ENCODE data around the gene TP53BP2.
"Not testable (repeated sequence)": the region's sequence is repeated elsewhere in the genome, so short reads cannot be mapped to it uniquely, and the experiment has no call there.

TP53BP2 gene

DNA sequence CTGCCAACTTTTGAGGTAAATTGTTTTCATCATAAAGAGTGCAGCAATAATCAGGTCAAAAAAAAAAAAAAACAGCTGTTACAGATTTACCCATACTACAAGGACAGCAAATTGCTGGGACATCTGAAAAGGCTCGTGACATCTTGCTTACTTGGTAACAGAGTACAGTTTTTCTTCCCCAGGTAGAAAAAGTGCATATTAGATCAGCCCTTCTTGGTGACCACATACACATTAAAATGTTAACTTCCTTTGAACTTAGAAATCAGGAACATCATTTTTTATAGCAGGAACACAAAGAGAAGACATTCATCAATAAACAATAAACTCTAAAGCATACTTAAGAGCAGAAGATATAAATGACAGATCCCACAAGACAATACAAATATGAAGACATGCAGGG is 16.1 kb downstream of the TP53BP2 start:
- DNase-seq, result no peak

DNA sequence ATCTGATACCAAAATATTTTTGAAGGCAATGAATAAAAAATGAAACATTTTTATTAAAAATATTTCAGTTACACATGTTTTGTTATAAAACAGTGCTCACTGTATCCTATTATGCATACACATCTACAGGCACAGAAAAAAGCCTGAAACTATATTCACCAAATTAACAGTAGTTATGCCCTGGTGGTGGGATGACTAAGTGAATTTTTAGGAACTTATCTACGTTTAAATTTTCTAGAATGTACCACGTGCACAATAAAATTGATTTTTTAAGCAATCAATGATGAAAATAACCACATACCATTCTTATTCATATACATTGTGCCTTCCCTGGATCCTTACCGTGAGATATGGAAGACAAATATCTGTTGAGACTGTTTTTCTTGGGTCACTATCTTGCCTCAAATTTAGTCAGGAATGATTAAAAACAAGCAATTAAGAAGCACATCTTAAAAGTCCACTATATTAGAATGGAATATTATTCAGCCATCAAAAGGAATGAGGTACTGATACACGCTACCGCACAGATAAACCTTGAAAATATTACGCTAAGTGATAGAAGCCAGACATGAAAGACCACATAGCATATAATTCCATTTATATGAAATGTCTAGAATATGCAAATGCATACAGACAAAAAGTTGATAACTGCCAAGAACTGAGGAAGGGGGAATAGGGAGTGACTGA is 17.4 kb downstream of the TP53BP2 start:
- DNase-seq, result no peak

DNA sequence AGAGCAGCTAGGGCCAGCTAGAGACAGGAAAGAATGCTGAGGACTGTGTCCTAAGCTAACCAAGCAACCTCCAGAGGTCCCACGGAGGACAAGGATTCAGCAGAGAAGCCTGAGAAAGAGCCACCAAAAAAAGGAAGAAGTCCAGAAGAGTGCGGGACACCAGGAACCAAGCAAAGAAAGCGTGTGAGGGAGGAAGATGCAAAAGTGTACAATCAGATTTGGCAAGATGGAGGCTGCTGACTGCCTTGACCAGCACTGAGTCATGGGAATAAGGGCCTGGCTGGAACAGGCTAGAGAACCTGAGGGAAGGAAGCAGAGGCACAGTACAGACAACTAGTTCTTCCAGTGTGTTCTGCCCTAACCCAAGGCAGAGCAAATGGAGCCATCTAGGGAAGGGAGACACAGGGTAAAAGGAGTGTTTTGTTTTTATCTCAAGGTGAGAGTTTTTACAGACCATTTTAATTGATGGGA is 18.5 kb downstream of the TP53BP2 start:
- no peak for DNase-seq

DNA sequence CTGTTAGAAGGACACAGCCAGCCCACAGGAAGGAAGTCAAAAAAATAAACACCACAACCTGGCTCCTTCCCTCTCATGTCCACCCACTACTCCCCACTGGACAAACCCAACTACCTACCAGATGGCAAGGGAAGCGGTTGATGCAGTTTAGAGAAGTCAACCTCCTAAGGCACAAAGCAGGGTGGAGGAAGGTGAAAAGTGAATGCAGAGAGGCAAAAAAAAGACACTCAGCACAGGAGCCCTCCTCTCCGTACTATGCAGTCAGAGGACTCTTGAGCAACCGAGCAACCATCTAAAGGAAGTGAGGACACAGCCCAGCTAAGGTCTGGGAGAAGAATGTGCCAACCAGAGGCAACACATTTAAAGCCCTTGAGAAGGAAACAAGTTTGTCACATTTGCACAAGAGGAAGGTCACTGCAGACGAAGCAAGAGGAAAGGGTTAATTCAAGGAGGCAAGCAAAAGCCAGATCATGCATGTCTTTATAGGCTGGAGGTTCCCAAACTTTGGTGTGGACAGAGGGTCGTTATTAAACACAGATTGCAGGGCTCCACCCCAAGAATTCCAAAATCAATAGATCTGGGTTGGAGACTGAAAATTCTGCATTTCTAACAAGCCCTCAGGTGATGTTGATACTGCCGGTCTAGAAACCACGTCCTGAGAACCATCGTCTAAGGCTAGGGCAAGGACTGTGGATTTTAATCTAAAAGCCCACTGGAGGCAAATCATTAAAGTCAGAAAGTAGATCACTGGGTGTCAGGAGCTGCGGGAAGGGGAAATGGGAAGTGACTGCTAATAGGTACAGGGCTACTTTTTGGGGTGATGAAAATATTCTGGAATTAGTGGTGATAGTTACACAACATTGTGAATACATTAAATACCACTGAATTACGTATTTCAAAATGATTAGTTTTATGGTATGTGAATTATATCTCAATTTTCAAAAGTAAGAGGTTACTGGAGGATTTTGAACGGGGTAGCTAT is 19.7 kb downstream of the TP53BP2 start:
- DNase-seq, result no peak

DNA sequence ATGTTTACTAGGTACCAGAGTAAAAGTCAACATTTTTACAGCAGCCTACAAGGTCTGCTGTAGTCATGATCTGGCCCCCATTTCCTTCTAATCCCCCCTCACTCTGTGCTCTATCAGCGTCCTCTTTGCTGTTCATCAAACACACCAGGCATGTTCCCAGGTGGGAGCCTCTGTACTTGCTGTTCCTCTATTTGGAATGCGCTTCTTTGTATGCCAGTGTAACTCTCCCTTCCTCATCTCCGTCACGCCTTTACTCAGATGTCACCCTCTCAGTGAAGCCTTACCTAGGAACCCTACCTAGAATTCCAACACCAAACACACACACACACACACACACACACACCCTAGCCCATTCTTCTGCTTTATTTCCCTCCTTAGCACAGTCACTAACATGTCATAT is 21.0 kb downstream of the TP53BP2 start:
- no peak for DNase-seq

DNA sequence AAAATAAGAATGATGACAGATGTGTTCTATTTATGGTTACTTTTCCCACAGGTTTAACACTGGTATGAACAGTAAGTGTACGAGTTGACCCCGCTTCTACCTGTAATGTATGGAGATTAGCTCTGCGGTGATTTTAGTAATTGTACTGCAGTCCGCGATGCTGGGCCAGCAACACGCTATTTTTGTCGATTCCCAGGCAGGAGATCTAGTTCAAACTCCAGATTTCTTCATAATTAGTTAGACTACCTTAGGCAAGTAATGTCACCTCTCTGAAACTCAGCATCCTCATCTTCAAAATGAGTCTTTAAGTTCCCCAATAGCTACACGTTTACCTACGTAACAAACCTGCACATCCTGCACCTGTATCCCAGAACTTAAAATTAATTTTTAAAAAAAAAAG is 21.5 kb downstream of the TP53BP2 start:
- DNase-seq, result no peak

DNA sequence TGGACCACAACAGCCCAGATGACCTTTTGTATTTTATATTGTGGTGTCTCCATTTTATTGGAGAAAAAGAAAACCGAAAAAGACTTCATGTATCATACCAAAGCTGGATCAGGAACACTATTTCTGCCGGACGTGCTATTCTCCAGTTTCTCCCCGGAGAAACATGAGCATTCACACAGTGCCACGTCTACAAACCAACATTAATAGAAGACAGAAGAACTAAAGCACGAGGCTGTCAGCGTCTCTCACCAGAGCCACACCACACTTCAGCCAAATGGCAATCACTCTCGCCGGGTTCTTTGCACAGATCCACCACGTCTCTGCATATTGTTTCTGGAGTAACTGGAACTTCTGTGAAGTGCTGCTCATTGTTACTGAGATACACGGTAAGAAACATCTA is 24.8 kb downstream of the TP53BP2 start:
- DNase-seq, result no peak

DNA sequence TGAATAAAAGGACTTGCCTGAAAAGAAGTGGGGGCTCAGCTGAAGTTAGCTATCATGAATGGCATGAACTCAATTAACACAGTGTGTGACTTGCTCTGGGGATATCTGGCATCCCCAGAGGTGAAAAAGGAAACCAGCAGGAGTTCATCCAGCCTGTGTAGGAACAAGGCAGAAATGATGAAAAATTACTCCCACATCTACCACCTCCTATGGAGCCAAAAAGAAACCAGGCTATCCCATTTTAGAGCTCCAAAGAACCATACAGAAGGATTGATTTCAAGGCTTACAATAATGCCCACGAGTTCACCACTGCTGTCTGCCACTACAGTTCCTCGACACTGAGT is 25.3 kb downstream of the TP53BP2 start:
- no peak for DNase-seq

DNA sequence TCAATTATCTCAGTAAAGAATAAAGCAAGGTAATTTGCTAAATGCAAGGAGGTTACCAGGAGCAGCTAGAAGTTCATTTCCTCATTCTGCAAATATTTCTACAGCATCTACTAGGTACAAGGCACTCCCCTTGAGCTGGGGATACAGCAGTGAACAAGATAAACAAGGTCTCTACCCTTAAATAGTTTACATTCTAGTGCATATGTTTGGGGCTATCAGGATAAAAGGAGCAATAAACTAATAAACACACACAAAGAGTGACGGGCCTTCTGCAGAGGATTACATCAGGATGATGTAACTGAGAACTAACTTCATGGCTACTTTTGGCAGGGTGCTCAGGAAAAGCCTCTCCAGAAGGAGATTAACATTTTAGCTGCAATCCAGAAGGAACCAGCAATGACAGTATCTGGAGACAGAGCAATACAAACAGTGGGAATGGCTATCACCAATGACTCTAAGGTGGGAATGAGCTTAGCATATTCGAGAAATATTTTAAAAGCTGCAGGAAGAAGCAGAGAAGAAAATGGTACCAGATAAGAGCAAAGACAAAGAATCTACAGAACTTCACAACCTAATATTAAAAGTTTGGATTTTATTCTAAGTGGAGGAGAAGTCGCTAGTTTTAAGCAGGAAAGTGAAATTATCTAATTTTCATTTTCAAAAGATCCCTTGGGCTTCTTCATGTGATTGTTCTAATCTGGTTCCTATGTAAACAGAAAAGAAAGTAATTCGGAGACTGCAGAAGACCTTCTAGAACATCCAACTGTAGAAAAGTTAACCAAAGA is 25.8 kb downstream of the TP53BP2 start:
- no peak for DNase-seq

DNA sequence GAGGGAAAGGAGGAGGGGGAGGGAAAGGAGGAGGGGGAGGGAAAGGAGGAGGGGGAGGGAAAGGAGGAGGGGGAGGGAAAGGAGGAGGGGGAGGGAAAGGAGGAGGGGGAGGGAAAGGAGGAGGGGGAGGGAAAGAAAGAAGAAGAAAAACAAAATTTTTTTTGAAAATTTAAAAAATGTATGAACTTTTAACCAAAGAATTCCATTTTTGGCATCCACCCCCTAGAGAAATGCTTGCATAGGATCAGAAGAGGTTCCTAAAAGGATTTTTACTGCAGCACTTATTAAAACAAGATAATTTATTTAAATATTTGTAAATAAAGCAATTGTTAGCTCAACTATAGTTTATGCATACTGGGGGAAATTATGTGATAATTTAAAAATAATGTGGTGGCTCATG is 28.5 kb downstream of the TP53BP2 start:
- DNase-seq, result not testable (repeated sequence)

DNA sequence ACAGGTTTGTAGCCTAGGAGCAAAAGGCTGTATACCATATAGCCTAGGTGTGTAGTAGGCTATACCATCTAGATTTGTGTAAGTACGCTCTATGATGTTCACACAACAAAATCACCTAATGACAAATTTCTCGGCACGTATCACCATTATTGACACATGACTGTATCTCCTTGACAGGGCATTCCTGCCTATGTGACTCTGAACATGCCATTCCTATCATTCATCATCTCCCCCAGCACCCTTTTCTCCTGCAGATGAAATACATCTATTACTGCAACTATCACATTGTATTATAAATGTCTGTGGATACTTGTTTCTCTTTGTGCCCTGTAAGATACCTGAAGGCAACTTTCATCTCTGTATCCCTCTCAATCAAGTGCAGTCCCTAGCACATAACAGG is 29.9 kb downstream of the TP53BP2 start:
- no peak for DNase-seq

DNA sequence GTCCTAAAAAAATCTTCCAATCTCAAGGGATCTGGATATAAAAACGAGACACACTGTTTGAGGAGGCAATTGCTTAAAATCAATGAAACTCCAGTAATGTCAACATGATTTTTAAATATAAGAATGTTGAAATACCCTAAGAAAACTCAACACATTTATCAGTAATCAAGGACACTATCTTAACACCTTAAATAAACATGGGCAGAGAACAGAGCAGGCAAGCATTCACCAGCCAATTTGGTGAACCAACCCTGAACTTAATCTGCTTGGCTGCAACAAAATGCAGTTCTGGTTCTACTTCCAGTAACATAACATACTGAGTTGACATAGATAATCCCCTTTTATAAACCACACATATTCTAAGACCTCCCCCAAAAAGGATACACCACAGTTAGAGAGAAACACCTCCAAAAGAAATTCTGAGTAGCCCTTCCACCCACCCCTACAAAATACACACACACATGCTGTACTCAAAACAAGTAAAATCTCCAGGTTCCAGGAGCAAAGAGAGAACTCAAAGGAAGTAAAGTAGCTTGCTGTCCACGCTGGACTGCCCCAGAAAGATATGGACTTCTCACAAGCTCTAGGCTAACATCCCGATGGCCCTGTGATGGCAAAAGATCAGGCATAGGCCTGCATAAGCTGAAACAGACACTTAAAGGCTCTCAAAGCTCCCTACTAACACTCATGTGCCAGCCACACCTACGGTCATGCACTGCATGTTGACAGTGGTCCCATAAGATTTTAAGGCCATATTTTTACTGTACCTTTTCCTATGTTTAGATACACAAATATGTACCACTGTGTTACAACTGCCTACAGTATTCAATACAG is 30.5 kb downstream of the TP53BP2 start:
- no peak for DNase-seq

DNA sequence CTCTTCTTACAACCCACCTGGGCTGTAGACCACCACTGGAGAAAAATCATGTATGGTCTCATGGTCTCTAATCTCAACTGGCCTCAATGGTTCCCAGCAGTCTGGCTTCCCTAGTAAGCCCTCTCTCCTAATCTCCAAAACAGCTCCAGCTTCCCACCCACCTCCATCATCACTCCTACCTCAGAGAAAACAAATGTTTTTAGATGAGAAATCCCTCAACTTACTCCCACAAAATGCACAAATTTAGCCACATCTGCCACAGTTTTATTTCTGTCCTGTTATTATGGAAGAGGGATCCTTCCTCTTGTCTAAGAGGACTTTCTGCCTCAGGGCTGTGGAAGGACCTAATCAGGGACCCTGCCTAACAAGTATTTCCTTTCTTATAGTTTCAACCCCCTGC is 32.1 kb downstream of the TP53BP2 start:
- DNase-seq, result no peak

DNA sequence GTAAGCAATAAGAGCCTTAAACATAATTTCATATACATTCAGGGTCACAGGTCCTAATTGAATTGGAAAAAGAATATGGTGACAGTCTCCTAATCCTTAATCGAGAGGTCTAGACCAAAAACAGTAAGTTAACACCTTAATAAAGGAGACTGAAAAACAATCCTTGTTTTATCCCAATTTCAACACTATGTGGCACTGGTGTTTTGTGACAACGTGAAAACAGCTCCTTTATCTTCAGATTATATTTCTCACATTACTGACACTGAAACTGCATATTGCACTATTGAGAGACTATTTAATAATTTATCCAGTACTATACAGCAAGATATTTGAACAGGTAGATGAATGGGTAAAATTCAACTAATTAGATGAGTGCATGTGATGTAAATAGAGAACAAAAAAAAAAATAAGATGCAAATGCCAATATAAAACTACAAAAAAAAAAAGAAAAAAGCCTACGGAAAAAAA is 34.1 kb downstream of the TP53BP2 start:
- no peak for DNase-seq

DNA sequence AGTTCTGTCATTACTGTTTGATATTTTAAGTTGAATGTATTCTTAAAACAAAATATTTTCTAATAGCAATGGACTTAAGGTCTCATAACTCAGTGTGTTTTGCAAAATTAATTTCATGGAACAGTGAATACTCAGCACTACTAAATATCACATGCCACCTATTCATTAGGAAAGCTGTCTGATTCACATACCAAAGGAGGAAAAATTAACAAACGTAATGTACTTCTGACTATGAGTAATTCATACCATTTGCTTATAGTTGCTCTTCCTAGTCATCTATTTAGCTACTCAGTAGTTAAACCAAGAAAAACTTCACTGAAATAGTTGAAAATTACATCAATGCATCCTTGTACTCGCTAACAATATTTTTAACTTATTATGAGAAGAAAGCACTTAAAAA is 35.2 kb downstream of the TP53BP2 start:
- no peak for DNase-seq

DNA sequence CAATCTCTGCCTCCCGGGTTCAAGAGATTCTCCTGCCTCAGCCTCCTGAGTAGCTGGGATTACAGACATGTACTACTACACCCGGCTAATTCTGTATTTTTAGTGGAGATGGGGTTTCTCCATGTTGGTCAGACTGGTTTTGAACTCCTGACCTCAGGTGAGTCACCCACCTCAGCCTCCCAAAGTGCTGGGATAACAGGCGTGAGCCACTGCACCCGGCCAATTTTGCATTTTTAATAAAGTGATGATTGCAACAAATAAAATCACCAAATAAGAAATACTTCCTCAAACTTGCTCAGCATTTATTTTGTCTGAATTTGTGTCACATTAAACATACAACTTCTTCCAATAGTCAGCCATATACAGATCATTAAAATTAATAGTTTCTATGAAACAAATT is 35.8 kb downstream of the TP53BP2 start:
- not testable (repeated sequence) for DNase-seq

DNA sequence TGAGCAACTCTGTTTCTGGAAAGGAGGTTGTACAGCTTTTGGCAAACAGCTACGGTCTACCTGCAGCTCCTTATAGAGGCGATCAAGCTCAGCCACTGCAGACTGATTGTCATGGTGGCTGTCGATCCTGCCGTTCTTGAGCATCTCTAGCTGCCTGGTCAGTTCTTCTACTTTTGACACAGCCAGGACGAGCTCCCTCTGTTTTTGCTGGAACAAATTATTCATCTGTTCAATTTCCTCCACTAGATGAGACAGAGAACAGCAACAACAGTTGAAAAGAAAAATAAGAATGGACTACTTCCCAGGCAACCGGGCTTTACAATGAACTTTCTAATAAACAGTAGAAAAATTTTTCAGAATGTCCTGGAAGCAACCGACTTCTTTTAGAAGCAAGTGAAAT is 42.5 kb downstream of the TP53BP2 start:
- DNase-seq, result no peak

DNA sequence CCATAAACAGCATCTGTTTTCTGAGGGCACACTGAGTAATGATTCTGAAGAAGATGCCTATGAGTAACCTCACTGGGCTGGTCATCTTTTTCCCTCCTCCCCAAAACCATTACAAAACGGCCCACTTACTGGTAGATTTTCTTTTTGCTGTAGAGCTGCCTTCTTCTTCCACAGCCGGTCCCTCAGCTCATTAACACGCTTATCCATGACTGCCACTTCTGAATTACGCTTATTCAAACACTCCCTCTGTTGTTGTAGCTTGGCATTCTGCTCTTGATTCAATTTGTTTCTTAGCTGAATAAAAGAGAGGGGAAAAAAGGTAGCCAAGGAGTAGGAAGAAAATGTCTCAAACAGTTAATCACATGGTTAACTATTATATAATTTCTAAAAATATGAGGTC is 43.1 kb downstream of the TP53BP2 start:
- DNase-seq, result no peak

DNA sequence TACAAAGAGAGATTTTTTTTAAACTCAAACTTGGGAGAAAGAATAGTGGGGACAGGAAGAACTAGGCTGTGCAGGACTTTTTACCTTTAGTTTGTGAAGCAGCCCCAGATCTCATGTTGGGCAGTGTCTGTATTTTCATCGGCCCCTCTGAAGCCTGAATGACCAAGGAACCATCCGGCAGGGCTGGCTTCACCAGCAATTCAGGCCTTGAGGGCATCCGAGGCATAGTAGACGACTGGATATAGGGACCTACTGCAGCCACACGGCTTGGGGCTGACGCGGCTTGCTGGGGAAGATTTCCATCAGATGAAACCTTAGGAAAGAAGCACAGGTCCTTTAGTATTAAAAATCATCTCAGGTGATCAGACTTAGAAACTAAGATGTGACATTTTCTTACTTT is 43.7 kb downstream of the TP53BP2 start:
- no peak for DNase-seq

DNA sequence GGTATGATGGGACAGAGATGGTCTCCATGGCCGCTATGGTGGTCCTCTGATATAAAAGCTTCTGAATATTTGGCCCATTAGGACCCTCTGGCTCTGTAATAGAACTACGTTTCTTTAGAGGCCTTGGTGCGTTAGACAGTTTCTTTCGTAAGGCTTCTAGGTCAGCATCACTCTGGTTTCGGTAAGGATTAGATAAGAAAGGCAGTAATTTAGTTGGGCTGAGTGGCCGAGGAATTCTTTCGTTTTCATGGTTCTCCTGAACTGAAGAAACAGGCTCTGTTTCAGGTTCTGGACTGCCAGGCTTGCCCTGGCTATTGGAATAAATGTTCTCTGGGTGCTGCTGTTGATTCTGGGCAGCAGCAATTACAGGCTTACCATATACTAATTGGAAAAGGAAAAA is 49.5 kb downstream of the TP53BP2 start:
- no peak for DNase-seq

DNA sequence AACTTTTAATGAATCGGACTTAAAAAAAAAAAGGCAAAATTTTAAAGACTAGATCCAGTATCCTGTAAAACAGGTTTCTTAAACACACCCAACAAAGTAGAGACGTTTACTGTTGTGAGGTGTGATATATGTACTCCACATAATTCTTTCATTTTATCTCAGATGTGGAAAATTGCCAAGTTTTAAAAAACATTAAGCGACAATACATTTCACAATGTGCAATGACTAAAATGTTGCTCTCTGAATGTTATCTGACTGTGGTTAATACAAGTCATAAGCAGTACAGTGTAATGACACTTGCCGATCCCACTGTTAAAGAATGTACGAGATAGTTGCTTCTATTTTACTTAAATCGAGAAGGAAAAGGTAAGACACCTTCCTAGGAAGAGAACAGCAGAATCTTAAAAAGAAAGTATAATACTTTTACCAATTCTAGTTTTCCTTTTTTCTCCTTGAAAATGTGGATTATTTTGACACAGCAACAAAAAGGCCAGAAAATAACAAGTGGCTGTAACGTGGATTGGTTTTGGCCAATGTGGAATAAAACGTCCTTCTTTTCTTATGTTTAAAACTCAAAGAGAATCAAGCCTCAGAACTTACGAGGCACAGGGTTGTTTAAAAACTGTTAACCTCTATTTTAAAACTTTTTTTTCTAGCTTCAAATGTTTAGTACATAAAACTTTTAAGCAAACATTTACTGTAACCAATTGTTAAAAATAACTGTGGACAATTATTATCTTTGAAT is 51.4 kb downstream of the TP53BP2 start:
- DNase-seq, result no peak

DNA sequence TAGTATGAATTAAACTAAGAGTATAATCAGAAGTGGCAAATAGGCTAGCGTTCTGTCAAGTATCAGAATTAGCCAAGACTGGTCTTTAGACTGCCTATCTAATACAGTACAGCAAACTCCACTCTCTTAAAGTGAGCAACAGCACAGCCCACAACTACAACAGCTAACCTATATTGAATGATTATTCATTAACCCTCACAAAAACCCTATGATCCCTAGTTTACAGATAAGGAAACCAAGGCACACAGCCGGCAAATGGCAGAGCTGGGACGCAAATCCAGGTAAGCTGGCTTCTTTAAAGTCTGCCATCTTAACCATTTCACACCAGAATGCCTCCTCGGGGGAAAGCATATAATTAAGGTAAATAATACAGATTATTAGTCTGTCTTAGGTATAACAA is 52.0 kb downstream of the TP53BP2 start:
- DNase-seq, result no peak

Data from NCI-H187 treated with DMSO at 0.1 percent for 48 hours (cell line).